Panc1 (cell line): ENCODE measurements around the gene MAPK6. TPM values are rescaled to one million over a fixed set of nuclear protein-coding genes. Genes with fewer than 3 reads are reported as not detected.

Experiments used
- ATAC-seq: fragments of 200-7000 bp; cut with Tn5 transposase; 2 replicates; pipeline ENCODE4 v1.9.1; 2020; ENCODE audit warnings: mild to moderate bottlenecking, moderate library complexity
- BruUV-seq: library from RNA; stranded (reverse); fragments of 400-500 nt; replicated peaks from 2 replicates; lab custom pipeline; 2021; lab: Mats Ljungman, UMichigan
- CTCF ChIA-PET: fragments of 300-600 bp; sonication (Branson Sonifier 250); formaldehyde crosslinking; loops from one replicate; lab custom pipeline; 2022; ENCODE audit warnings: antibody characterized with exemption; lab: Charles Lee
- POLR2A ChIA-PET: fragments of 300-600 bp; sonication (Branson Sonifier 250); formaldehyde crosslinking; loops from one replicate; lab custom pipeline; 2022; ENCODE audit warnings: antibody characterized with exemption; lab: Charles Lee
- DNase-seq: peaks from one replicate; pipeline ENCODE4 v3.0.0-alpha.2; 2010; ENCODE audit warnings: low read depth, low spot score
- H3K27ac ChIP-seq: 2 replicates; pipeline ENCODE4 v1.5.1; 2011; ENCODE audit warnings: mild to moderate bottlenecking, low read length, inconsistent platforms
- H3K27me3 ChIP-seq: fragments of 200-500 bp; sonication (Bioruptor generic); 2 replicates; pipeline ENCODE4 v1.6.0; 2014; ENCODE audit warnings: low read length, inconsistent platforms; ENCODE audit not compliant: control insufficient read depth, insufficient read depth
- H3K36me3 ChIP-seq: fragments of 200-500 bp; sonication (Bioruptor generic); 2 replicates; pipeline ENCODE4 v1.5.1; 2014; ENCODE audit warnings: inconsistent platforms, mild to moderate bottlenecking, low read length, moderate library complexity; ENCODE audit not compliant: control insufficient read depth, insufficient read depth
- H3K4me1 ChIP-seq: 2 replicates; pipeline ENCODE4 v1.5.1; 2011; ENCODE audit warnings: inconsistent platforms, mild to moderate bottlenecking, low read length, moderate library complexity; ENCODE audit not compliant: control insufficient read depth, insufficient read depth
- H3K4me3 ChIP-seq, 2 experiments: 2 replicates each; pipeline ENCODE4 v1.5.1; 2011 to 2012; ENCODE audit warnings: low read depth in 2 of 2, low read length in 2 of 2, mild to moderate bottlenecking in 2 of 2, inconsistent platforms in 1 of 2, moderate library complexity in 1 of 2
- H3K9me3 ChIP-seq: fragments of 200-500 bp; sonication (Bioruptor generic); 2 replicates; pipeline ENCODE4 v1.5.1; 2014; ENCODE audit warnings: low read depth, mild to moderate bottlenecking, inconsistent platforms, low read length, moderate library complexity; ENCODE audit not compliant: control insufficient read depth, insufficient read depth
- CTCF ChIP-seq: fragments of 450-650 bp; IDR thresholded peaks from 2 replicates; pipeline ENCODE4 v1.5.1; 2017; ENCODE audit warnings: mild to moderate bottlenecking
- POLR2AphosphoS5 ChIP-seq: IDR thresholded peaks from 2 replicates; pipeline ENCODE4 v1.6.1; 2012; ENCODE audit warnings: mild to moderate bottlenecking, low read depth, low read length, moderate library complexity
- REST ChIP-seq, 2 experiments: IDR thresholded peaks; 2 replicates each; pipeline ENCODE4 v1.6.1; 2011 to 2012; ENCODE audit warnings: low read depth in 2 of 2, control low read depth in 1 of 2, low read length in 1 of 2, mild to moderate bottlenecking in 1 of 2, moderate library complexity in 1 of 2; ENCODE audit not compliant: insufficient read depth in 1 of 2
- SIN3A ChIP-seq: IDR thresholded peaks from 2 replicates; pipeline ENCODE4 v1.6.1; 2012; ENCODE audit warnings: low read depth, mild to moderate bottlenecking, low read length, moderate library complexity, borderline replicate concordance; ENCODE audit not compliant: insufficient read depth
- TCF7L2 ChIP-seq: IDR thresholded peaks from 2 replicates; pipeline ENCODE4 v1.6.1; 2011; ENCODE audit warnings: mild to moderate bottlenecking, low read depth, low read length, inconsistent platforms
- in situ Hi-C: cut with HindIII; loops from 2 replicates; pipeline ENCODE4 v1.10.0; 2016; ENCODE audit warnings: low sequenced_read_pairs, low pct_unique_long_range_greater_than_20kb
- intact Hi-C: fragments of 100-400 bp; cut with micrococcal nuclease; formaldehyde crosslinking; loops from one replicate; pipeline ENCODE4 v1.10.0; 2022; ENCODE audit not compliant: unreplicated experiment
- total RNA-seq: library from RNA; stranded (reverse); gene quantifications from one replicate; pipeline ENCODE4 v1.2.1, GENCODE V29; 2021; ENCODE audit not compliant: unreplicated experiment

Gene MAPK6
- total RNA-seq, 1 experiment from 2014 or later, result 66.6 TPM

GRCh38 chr15:52014616-52015015 lies 4.4 kb upstream of the MAPK6 start:
- ATAC-seq (no peak), DNase-seq (no peak)
- Histone ChIP-seq H3K4me3 (no peak overlapping the region), H3K4me1 (peaks cover 12% of the 10 kb centered on the region), H3K27me3 (no peaks in the 10 kb centered on the region), H3K27ac (no peak overlapping the region), H3K9me3 (no peaks in the 10 kb centered on the region), H3K36me3 (no peaks in the 10 kb centered on the region)
- BruUV-seq, result no TSS peak
- TF ChIP-seq REST (IDR thresholded peaks at IDR 0.05; ENCODE audit: insufficient read depth in 1 of 2, low read depth in 2 of 2, low read length in 1 of 2), result no peak
- TF ChIP-seq TCF7L2, result no peak
- TF ChIP-seq POLR2AphosphoS5, result no peak
- no peak for TF ChIP-seq CTCF
- no peak for TF ChIP-seq SIN3A
- POLR2A ChIA-PET, result no interaction called here
- CTCF ChIA-PET, result no interaction called here
- intact Hi-C loops (no loop called here), in situ Hi-C loops (no loop called here)

GRCh38 chr15:52016316-52016715 lies 2.7 kb upstream of the MAPK6 start:
- Histone ChIP-seq H3K27me3 (no peaks in the 10 kb centered on the region), H3K36me3 (no peaks in the 10 kb centered on the region; the same call in 1 of the 2 replicates), H3K27ac (no peak overlapping the region), H3K4me3 (no peak overlapping the region), H3K9me3 (no peaks in the 10 kb centered on the region), H3K4me1 (peaks cover 6% of the 10 kb centered on the region)
- no TSS peak for BruUV-seq
- DNase-seq (no peak), ATAC-seq (no peak)
- ChIA-PET POLR2A (no interaction called here), CTCF (no interaction called here)
- TF ChIP-seq SIN3A, result no peak
- TF ChIP-seq CTCF, result no peak
- no peak for TF ChIP-seq REST (IDR thresholded peaks at IDR 0.05; ENCODE audit: insufficient read depth in 1 of 2, low read depth in 2 of 2, low read length in 1 of 2)
- no peak for TF ChIP-seq POLR2AphosphoS5
- in situ Hi-C loops (no loop called here), intact Hi-C loops (no loop called here)
